ENCODE results near the gene ANKRD11. TPM values are rescaled to one million over a fixed set of nuclear protein-coding genes. Genes with fewer than 3 reads are reported as not detected.

ANKRD11 gene
- total RNA-seq, 1 donor from 2014 or later, result 164 TPM

DNA sequence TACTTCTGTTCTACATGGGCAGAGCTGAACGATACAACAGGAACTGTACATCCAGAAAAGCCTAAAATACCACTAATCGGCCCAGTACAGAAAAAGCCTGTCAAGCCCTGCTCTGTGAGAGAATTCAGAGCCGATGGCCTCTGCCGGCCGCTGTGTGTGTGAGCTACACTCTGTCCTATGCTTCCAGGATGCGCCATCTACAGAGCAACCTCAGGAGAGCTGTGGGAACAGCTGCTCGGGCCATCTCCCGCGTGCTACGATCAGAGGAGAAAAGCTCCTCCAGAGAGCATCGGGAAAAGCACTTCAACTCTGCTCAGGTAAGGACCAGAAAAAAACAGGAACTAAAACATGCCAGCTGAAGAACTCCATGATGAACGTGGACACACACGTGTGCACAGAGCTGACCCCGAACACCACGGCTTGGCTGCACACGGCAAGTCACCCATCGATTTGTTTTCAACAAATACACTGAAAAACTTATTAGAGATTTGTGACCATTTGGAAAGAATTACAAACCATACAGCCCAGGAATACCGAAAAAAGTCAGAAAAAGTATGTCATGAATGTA lies 115.9 kb downstream of the ANKRD11 start:
- H3K4me3 Mint-ChIP-seq, result no peak overlapping the region
- peaks cover 56% of the 10 kb centered on the region for H3K4me1 Mint-ChIP-seq
- H3K36me3 Mint-ChIP-seq (ENCODE audit: low read depth), result peaks cover 12% of the 10 kb centered on the region
- TF ChIP-seq, protein P1, sequence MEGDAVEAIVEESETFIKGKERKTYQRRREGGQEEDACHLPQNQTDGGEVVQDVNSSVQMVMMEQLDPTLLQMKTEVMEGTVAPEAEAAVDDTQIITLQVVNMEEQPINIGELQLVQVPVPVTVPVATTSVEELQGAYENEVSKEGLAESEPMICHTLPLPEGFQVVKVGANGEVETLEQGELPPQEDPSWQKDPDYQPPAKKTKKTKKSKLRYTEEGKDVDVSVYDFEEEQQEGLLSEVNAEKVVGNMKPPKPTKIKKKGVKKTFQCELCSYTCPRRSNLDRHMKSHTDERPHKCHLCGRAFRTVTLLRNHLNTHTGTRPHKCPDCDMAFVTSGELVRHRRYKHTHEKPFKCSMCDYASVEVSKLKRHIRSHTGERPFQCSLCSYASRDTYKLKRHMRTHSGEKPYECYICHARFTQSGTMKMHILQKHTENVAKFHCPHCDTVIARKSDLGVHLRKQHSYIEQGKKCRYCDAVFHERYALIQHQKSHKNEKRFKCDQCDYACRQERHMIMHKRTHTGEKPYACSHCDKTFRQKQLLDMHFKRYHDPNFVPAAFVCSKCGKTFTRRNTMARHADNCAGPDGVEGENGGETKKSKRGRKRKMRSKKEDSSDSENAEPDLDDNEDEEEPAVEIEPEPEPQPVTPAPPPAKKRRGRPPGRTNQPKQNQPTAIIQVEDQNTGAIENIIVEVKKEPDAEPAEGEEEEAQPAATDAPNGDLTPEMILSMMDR (conservative IDR thresholded peaks at IDR 0.05), result no peak
- peaks cover 3% of the 10 kb centered on the region for H3K9me3 Mint-ChIP-seq
- H3K27ac Mint-ChIP-seq (ENCODE audit: unreplicated experiment), result no peak overlapping the region
- no peaks in the 10 kb centered on the region for H3K27me3 Mint-ChIP-seq (ENCODE audit: low read depth)
- DNase-seq (ENCODE audit: low read depth, low spot score), result peak; percentile 22

DNA sequence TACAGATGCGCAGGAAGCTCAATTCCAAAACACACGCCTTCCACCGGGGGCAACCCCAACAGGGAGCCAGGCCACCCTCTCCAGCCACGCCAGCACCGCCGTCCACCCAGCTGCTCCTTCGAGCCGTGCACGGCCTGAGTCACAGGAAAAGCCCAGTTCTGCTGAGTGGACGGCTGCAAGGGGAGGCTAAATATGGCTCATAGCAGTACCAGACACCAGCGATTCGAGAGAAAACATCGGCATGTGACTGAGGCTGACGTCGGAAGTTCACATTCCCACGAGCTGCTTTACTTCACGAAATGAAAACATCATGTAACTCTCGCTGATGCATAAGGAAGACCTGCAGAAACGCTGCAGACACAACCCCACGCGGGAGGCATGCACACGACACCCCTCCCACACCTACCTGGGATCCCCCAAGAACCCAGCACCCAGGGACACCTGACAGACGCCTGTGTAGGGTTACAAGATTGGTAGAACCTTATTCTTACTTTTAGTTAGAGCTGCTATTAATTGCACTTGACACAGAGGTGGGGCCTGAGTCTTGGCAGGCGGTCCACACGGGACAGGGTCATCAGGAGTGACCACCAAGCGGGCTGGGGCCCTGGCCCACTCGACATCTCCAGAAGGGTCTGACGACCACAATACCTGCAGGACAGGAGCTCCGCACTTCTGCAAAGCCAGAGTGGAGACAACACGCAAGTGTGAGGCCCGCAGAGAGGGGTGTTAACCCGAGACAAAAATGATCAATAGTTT lies 116.8 kb downstream of the ANKRD11 start:
- Mint-ChIP-seq H3K36me3 (ENCODE audit: low read depth) (peaks cover 12% of the 10 kb centered on the region), H3K4me3 (no peak overlapping the region), H3K27ac (ENCODE audit: unreplicated experiment) (no peak overlapping the region), H3K4me1 (peaks cover 63% of the 10 kb centered on the region), H3K9me3 (peaks cover 3% of the 10 kb centered on the region), H3K27me3 (ENCODE audit: low read depth) (no peaks in the 10 kb centered on the region)
- DNase-seq (ENCODE audit: low read depth, low spot score), result no peak
- TF ChIP-seq, protein P1 (conservative IDR thresholded peaks at IDR 0.05), result no peak

DNA sequence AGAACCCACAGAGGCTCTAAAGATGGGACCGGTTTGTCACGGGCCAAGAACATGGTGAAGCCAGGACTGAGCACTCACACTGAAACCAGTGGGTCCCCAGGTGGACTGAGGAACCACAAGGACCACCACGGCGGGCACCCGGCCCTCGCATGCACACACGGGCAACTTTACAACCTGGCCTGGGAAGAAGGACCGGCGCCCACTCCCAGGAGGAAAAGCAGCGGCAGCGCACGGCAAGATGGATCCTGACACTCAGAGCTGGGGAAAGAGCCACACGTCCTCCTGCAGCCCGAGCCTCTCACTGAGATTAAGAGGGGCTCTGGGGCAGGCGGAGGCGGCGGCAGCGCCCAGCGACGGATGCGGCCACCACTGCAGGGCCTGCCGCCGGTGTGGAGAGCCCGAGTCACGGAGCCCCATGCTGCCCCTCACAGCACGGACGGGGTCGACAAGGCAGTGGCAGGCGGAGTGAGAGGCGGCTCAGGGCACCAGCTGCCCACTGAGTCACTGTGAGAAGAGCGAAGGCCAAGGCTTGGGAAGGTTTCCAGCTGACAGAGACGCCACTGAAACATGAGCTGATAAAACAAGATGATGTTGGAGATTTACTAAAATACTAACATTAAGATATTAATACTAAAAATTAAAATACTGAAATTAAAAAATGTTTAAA lies 118.3 kb downstream of the ANKRD11 start:
- Mint-ChIP-seq H3K36me3 (ENCODE audit: low read depth) (peaks cover 7% of the 10 kb centered on the region), H3K4me3 (no peak overlapping the region), H3K27ac (ENCODE audit: unreplicated experiment) (no peak overlapping the region), H3K9me3 (peaks cover 3% of the 10 kb centered on the region), H3K4me1 (peaks cover 57% of the 10 kb centered on the region), H3K27me3 (ENCODE audit: low read depth) (no peaks in the 10 kb centered on the region)
- TF ChIP-seq, protein P1 (conservative IDR thresholded peaks at IDR 0.05), result no peak
- DNase-seq (ENCODE audit: low read depth, low spot score), result no peak

DNA sequence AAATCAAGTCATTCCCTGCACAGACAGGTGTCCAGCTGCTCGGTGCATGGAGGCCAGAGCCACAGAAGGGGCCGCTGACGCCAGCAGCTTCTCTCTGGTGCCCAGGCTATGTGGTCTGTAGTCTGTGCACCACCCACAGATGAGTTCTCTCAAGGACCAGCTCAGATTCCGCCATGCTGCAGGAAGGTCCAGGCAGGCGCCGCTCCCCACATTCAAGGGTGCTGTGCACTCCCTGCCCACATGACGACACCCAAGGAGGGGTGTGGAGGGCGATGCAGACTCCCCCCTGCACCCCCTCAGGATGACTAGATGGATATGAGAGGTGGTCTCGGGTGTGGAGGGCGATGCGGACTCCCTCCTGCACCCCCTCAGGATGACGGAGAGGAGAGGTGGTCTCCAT lies 119.0 kb downstream of the ANKRD11 start:
- no peaks in the 10 kb centered on the region for H3K27me3 Mint-ChIP-seq (ENCODE audit: low read depth)
- no peak for DNase-seq (ENCODE audit: low read depth, low spot score)
- H3K36me3 Mint-ChIP-seq (ENCODE audit: low read depth), result peaks cover 5% of the 10 kb centered on the region
- H3K4me3 Mint-ChIP-seq, result no peak overlapping the region
- H3K27ac Mint-ChIP-seq (ENCODE audit: unreplicated experiment), result no peak overlapping the region
- TF ChIP-seq, protein P1 (conservative IDR thresholded peaks at IDR 0.05), result no peak
- H3K9me3 Mint-ChIP-seq, result peaks cover 3% of the 10 kb centered on the region
- peaks cover 57% of the 10 kb centered on the region for H3K4me1 Mint-ChIP-seq

DNA sequence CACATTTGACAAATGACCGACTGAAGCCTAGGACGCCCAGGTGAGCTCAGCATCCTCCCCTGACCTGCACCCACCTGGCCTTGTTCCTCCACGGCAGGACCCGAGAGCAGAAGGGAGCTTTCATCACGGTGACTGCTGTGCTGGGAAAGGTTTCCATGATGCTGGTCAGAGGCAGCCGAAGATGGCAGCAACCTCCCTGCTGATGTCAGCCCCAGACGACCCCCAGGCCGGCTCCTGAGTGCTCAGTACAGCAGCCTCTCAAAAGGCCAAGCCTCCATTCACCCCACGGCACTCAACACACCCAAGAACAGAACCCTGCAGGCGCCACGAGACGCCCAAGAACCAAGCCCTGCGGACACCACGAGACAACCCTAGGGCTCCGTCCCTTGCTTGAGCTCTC lies 119.8 kb downstream of the ANKRD11 start:
- DNase-seq (ENCODE audit: low read depth, low spot score), result no peak
- TF ChIP-seq, protein P1 (conservative IDR thresholded peaks at IDR 0.05), result no peak
- no peak overlapping the region for H3K4me3 Mint-ChIP-seq
- no peaks in the 10 kb centered on the region for H3K9me3 Mint-ChIP-seq
- peaks cover 50% of the 10 kb centered on the region for H3K4me1 Mint-ChIP-seq
- H3K36me3 Mint-ChIP-seq (ENCODE audit: low read depth), result peaks cover 2% of the 10 kb centered on the region
- no peaks in the 10 kb centered on the region for H3K27me3 Mint-ChIP-seq (ENCODE audit: low read depth)
- H3K27ac Mint-ChIP-seq (ENCODE audit: unreplicated experiment), result no peak overlapping the region
